DOHH2 (cell line): Measurements from ENCODE around the gene CATSPER4.
A peak's percentile ranks its signal among the peaks of the same experiment; 100 is the strongest.

Experiments used
- H3F3A ChIP-seq: fragments of 200-600 bp; sonication (generic), shearing (Covaris generic); 2 replicates; pipeline ENCODE4 v1.6.0; 2016; ENCODE audit warnings: antibody characterized with exemption, mild to moderate bottlenecking; ENCODE audit not compliant: control insufficient read depth, insufficient read depth
- H3K27ac ChIP-seq: fragments of 200-600 bp; sonication (generic); 2 replicates; pipeline ENCODE4 v1.5.1; 2014; ENCODE audit warnings: low read depth, mild to moderate bottlenecking, low read length, moderate library complexity
- H3K27me3 ChIP-seq: fragments of 200-600 bp; sonication (generic); 2 replicates; pipeline ENCODE4 v1.6.1; 2014; ENCODE audit warnings: mild to moderate bottlenecking, low read length, mixed read lengths; ENCODE audit not compliant: control insufficient read depth
- H3K36me3 ChIP-seq: fragments of 200-600 bp; sonication (generic); 2 replicates; pipeline ENCODE4 v1.6.1; 2014; ENCODE audit warnings: mild to moderate bottlenecking, low read length, moderate library complexity, mixed read lengths; ENCODE audit not compliant: control insufficient read depth
- H3K4me1 ChIP-seq: fragments of 200-600 bp; sonication (generic); 2 replicates; pipeline ENCODE4 v1.6.1; 2014; ENCODE audit warnings: mild to moderate bottlenecking, low read length, mixed read lengths; ENCODE audit not compliant: control insufficient read depth
- H3K4me2 ChIP-seq: fragments of 200-600 bp; sonication (generic); 2 replicates; pipeline ENCODE4 v1.6.0; 2014; ENCODE audit warnings: mild to moderate bottlenecking, low read length, moderate library complexity
- H3K4me3 ChIP-seq: fragments of 200-600 bp; sonication (generic); 2 replicates; pipeline ENCODE4 v1.5.1; 2014; ENCODE audit warnings: mild to moderate bottlenecking, low read length, mixed read lengths
- H3K79me2 ChIP-seq: fragments of 200-600 bp; sonication (generic); 2 replicates; pipeline ENCODE4 v1.6.1; 2014; ENCODE audit warnings: mild to moderate bottlenecking, low read length, mixed read lengths; ENCODE audit not compliant: control insufficient read depth
- H3K9me2 ChIP-seq: fragments of 200-600 bp; sonication (generic); replicated peaks from 2 replicates; pipeline ENCODE4 v1.6.1; 2014; ENCODE audit warnings: mild to moderate bottlenecking, low read length, mixed read lengths; ENCODE audit not compliant: control insufficient read depth
- H3K9me3 ChIP-seq: fragments of 200-600 bp; sonication (generic); 2 replicates; pipeline ENCODE4 v1.6.1; 2014; ENCODE audit warnings: antibody characterized with exemption, low read length, mixed read lengths; ENCODE audit not compliant: control insufficient read depth, insufficient read depth
- H4K20me1 ChIP-seq: fragments of 200-600 bp; sonication (generic); 2 replicates; pipeline ENCODE4 v1.6.0; 2014; ENCODE audit warnings: low read depth, mild to moderate bottlenecking, antibody characterized with exemption, low read length, moderate library complexity; ENCODE audit not compliant: control insufficient read depth, insufficient read depth
- CTCF ChIP-seq: fragments of 200-600 bp; sonication (generic); IDR thresholded peaks from one replicate; pipeline ENCODE4 v1.5.1; 2014; ENCODE audit warnings: antibody characterized with exemption, mild to moderate bottlenecking, low read depth, low read length; ENCODE audit not compliant: poor library complexity, severe bottlenecking
- EZH2phosphoT487 ChIP-seq: fragments of 200-600 bp; sonication (generic); IDR thresholded peaks from 2 replicates; pipeline ENCODE4 v1.6.1; 2017; ENCODE audit warnings: borderline replicate concordance, mild to moderate bottlenecking, antibody characterized with exemption, low read length, moderate library complexity, mixed read lengths

Gene CATSPER4

GRCh38 chr1:26170472-26170821, 20.0 kb upstream of the CATSPER4 start:
- Histone ChIP-seq H3K4me1 (peaks cover 14% of the 10 kb centered on the region), H3K27ac (peak overlapping the region; percentile 22; the same call in 1 of the 2 replicates), H3K36me3 (peaks cover 22% of the 10 kb centered on the region), H3K9me2 (no peaks in the 10 kb centered on the region), H3K4me3 (peak overlapping the region; percentile 93), H3F3A (peaks cover 3% of the 10 kb centered on the region; the same call in 1 of the 2 replicates), H3K79me2 (peaks cover 20% of the 10 kb centered on the region), H3K4me2 (peak overlapping the region; percentile 89), H3K27me3 (no peaks in the 10 kb centered on the region), H3K9me3 (no peaks in the 10 kb centered on the region), H4K20me1 (no peaks in the 10 kb centered on the region)
- TF ChIP-seq EZH2phosphoT487 (no peak), CTCF (no peak)

GRCh38 chr1:26171084-26172072, 19.0 kb upstream of the CATSPER4 start, which contains the start of gene ZNF593OS:
Gene ZNF593OS, minus strand, starts transcription at chr1:26171832. Its CDS starts 171 bp downstream, at chr1:26171661.
- Histone ChIP-seq H3K9me3 (no peaks in the 10 kb centered on the region), H3K27ac (no peak within 1 kb of the TSS), H3F3A (peaks cover 3% of the 10 kb centered on the region; the same call in 1 of the 2 replicates), H3K79me2 (peaks cover 20% of the 10 kb centered on the region), H3K4me3 (peak within 1 kb of the TSS; percentile 93), H3K27me3 (no peaks in the 10 kb centered on the region), H3K36me3 (peaks cover 22% of the 10 kb centered on the region), H4K20me1 (no peaks in the 10 kb centered on the region), H3K4me2 (peak within 1 kb of the TSS; percentile 89), H3K9me2 (no peaks in the 10 kb centered on the region), H3K4me1 (peaks cover 14% of the 10 kb centered on the region)
- TF ChIP-seq EZH2phosphoT487, result no peak
- no peak for TF ChIP-seq CTCF

- TF ChIP-seq EZH2phosphoT487 (no peak), CTCF (no peak)
- no peaks in the 10 kb centered on the region for H3K9me2 ChIP-seq
- H3K79me2 ChIP-seq, result peaks cover 14% of the 10 kb centered on the region
- no peaks in the 10 kb centered on the region for H4K20me1 ChIP-seq
- H3K36me3 ChIP-seq, result peaks cover 17% of the 10 kb centered on the region
- peaks cover 3% of the 10 kb centered on the region; the same call in 1 of the 2 replicates for H3F3A ChIP-seq
- H3K27me3 ChIP-seq, result no peaks in the 10 kb centered on the region
- H3K4me2 ChIP-seq, result no peak overlapping the region
- peaks cover 20% of the 10 kb centered on the region for H3K4me1 ChIP-seq
- no peak overlapping the region for H3K4me3 ChIP-seq
- no peak overlapping the region for H3K27ac ChIP-seq
- H3K9me3 ChIP-seq, result no peaks in the 10 kb centered on the region
Measured at GRCh38 chr1:26175346-26175745, 15.1 kb upstream of the CATSPER4 start.
